Measurements from ENCODE around the gene DNAJC30.
A peak's percentile ranks its signal among the peaks of the same experiment; 100 is the strongest.

Gene DNAJC30

DNA sequence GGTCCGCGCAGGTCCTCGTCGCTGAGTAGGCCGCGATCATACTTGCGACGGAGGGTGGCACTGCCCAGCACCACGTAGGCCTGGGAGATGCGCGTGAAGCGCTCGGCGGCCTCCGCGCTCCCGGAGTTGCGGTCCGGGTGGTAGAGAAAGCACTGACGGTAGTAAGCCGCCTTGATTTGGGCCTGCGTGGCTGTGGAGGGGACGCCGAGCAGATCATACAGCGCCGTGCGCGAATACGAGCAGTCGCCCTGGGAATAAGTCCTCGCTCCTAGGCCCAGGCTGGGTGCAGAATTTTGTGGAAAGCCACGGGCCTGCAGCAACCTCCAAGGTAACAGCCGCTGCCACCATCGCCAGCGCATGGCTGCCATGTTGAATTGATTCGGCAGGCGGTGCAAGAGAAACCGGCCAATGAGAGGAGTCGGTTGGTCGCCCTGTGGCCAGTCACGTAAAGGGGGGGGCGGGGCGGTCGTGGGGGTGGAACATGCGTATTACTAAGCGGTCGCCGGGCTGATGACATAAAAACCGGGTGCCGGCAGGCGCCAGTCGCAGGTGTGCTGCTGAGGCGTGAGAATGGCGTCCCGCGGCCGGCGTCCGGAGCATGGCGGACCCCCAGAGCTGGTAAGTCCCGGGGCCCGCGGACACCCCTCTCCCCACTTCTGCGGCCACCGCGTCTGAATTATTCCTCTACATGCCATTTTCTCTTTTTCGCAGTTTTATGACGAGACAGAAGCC, at the start of gene DNAJC30, which contains the start of gene BUD23:
Gene DNAJC30, minus strand, starts transcription at position 398 of the 732 bp plus-strand sequence. Its CDS starts 30 bp downstream, at position 368.
Gene BUD23, plus strand, starts transcription at position 542 of the 732 bp plus-strand sequence. Its CDS starts 29 bp downstream, at position 571.
- TF ChIP-seq, protein P1, sequence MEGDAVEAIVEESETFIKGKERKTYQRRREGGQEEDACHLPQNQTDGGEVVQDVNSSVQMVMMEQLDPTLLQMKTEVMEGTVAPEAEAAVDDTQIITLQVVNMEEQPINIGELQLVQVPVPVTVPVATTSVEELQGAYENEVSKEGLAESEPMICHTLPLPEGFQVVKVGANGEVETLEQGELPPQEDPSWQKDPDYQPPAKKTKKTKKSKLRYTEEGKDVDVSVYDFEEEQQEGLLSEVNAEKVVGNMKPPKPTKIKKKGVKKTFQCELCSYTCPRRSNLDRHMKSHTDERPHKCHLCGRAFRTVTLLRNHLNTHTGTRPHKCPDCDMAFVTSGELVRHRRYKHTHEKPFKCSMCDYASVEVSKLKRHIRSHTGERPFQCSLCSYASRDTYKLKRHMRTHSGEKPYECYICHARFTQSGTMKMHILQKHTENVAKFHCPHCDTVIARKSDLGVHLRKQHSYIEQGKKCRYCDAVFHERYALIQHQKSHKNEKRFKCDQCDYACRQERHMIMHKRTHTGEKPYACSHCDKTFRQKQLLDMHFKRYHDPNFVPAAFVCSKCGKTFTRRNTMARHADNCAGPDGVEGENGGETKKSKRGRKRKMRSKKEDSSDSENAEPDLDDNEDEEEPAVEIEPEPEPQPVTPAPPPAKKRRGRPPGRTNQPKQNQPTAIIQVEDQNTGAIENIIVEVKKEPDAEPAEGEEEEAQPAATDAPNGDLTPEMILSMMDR (IDR thresholded peaks at IDR 0.05; ENCODE audit: insufficient read depth, low read depth, low read length, missing control alignments) = no peak
- H3K4me3 ChIP-seq (ENCODE audit: low read depth, low read length) = peak within 1 kb of the TSS; percentile 97

DNA sequence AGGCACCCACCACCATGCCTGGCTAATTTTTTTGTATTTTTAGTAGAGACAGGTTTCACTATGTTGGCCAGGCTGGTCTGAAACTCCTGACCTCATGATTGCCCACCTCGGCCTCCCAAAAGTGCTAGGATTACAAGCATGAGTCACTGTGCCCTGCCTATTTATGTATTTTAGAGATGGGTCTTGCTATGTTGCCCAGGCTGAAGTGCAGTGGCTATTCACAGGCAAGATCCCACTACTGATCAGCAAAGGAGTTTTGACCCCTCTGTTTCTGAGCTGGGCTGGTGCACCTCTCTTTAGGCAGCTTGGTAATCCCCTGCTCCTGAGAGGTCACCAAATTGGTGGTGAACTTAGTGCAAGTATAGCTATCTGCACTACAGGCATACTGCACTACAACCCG, 49.1 kb upstream of the DNAJC30 start:
- no peak for DNase-seq (ENCODE audit: low read depth)
- H3K4me3 ChIP-seq (ENCODE audit: low read depth, low read length) = no peak overlapping the region
- TF ChIP-seq, protein P1 (IDR thresholded peaks at IDR 0.05; ENCODE audit: insufficient read depth, low read depth, low read length, missing control alignments) = no peak

More for the DNA sequence above, at the start of gene DNAJC30, which contains the start of gene BUD23:
- peak; percentile 98 for DNase-seq (ENCODE audit: low read depth)

DNA sequence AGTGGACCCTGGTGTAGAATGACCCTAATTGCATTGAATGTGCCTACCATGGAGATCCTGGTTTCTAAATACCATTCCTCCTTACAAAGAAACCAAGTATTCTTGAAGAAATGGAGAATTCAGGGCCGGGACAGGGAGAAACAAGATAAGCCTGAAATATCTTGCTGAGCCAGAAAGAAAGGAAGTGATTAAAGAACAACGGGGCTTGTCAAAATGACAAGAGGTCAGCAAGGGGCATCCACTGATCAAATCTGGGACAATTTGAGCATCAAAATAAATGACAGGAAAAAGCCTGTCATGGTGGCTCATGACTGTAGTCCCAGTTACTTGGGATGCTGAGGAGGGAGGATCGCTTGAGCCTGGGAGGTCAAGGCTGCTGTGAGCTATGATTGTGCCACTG, 47.2 kb upstream of the DNAJC30 start:
- TF ChIP-seq, protein P1 (IDR thresholded peaks at IDR 0.05; ENCODE audit: insufficient read depth, low read depth, low read length, missing control alignments) = no peak
- no peak overlapping the region for H3K4me3 ChIP-seq (ENCODE audit: low read depth, low read length)
- no peak for DNase-seq (ENCODE audit: low read depth)

DNA sequence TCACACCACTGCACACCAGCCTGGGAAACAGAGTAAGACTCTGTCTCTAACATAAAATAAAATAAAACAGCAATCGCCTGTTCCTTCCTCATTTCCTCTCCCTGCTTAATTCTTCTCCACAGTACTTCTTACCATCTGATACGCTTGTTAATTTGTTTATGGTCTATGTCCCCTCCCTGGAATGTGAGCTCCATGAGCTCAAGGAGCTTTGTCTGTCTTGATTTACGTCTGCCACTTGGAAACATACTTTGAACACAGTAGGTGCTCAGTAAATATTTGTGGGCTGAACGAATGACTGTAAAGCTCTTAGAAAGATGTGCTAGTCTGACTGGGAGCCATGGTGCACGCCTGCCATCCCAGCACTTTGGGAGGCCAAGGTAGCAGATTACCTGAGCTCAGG, 45.3 kb upstream of the DNAJC30 start:
- no peak for DNase-seq (ENCODE audit: low read depth)
- H3K4me3 ChIP-seq (ENCODE audit: low read depth, low read length) = no peak overlapping the region
- TF ChIP-seq, protein P1 (IDR thresholded peaks at IDR 0.05; ENCODE audit: insufficient read depth, low read depth, low read length, missing control alignments) = no peak

DNA sequence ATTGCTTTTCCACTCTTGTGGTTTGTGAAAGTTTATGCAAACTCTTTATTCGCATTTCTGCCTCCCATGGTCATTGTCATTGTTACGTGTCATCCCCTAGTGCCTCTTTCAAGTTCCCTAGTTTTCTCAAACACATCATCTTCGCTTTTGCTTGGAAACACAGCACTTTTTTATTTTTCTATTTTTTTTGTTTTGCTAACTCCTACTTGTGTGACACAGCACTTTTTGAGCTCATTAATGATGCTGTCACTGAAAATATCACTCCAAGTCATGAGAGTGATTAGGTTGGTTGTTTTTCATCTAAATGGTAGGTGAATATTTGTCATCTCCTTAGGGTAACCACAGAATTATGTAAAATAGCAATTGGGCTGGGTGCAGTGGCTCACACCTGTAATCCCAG, 44.7 kb upstream of the DNAJC30 start:
- no peak for DNase-seq (ENCODE audit: low read depth)
- TF ChIP-seq, protein P1 (IDR thresholded peaks at IDR 0.05; ENCODE audit: insufficient read depth, low read depth, low read length, missing control alignments) = no peak
- H3K4me3 ChIP-seq (ENCODE audit: low read depth, low read length) = no peak overlapping the region

DNA sequence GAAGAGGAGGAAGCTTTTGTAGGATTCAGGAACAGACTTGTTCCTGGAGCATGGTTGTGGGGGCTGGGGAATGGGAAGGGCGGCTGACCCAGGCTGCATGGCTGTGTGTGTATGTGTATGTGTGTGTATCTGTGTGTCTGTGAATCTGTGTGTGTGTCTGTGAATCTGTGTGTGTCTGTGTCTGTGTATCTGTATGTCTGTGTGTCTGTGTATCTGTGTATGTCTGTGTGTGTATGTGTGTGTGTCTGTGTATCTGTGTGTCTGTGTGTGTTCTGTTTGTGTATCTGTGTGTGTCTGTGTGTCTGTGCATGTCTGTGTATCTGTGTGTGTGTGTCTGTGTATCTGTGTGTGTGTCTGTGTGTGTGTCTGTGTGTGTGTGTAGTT, 42.8 kb upstream of the DNAJC30 start:
- TF ChIP-seq, protein P1 (IDR thresholded peaks at IDR 0.05; ENCODE audit: insufficient read depth, low read depth, low read length, missing control alignments) = no peak
- no peak overlapping the region for H3K4me3 ChIP-seq (ENCODE audit: low read depth, low read length)
- no peak for DNase-seq (ENCODE audit: low read depth)

DNA sequence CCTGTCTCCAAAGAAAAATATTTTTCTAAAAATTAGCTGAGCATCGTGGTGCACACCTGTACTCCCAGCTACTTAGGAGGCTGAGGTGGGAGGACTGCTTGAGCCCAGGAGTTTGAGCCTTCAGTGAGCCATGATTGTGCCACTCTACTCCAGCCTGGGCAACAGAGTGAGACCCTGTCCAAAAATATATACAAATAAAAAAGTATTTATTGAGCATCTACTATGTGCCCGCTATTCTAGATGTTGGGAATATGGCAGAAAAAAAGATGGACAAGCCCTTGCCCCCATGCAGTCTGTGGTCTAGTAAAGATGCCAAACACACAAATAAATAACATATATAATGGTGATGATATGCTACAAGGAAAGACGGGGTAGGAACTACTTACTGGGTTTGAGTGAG, 40.6 kb upstream of the DNAJC30 start:
- H3K4me3 ChIP-seq (ENCODE audit: low read depth, low read length) = no peak overlapping the region
- no peak for DNase-seq (ENCODE audit: low read depth)
- TF ChIP-seq, protein P1 (IDR thresholded peaks at IDR 0.05; ENCODE audit: insufficient read depth, low read depth, low read length, missing control alignments) = no peak

Data from GM12865 (cell line).